ENCODE data around the gene TSPAN2.

The TSPAN2 gene

DNA sequence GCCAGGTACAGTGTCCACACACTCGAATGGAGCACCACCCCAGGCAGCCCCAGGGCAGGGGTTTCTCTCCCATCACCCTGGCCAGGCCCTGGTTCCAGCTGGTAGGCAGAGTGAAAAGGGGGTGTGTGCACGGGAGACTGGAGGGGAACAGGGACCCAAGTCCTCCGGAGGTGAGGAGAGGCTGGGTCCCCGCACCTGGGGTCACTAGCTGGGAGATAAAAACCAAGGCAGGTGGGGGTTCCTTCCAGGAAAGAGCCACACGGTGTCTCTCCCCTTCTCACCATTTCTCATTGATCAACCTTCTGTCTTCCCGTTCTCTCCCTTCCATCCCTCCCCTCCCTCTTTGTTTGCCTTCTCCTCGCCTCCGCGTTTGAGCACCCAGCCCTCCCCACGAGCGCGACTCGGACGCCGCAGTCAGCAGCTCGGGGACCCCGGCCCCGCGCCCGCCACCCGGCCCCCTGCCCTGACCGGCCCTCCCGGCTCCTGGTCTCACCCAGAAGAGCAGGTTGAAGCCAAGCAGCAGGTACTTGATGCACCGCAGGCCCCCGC, 358 bp downstream of the TSPAN2 start:
- DNase-seq (ENCODE audit: low read depth), result no peak
- TF ChIP-seq, protein P1, sequence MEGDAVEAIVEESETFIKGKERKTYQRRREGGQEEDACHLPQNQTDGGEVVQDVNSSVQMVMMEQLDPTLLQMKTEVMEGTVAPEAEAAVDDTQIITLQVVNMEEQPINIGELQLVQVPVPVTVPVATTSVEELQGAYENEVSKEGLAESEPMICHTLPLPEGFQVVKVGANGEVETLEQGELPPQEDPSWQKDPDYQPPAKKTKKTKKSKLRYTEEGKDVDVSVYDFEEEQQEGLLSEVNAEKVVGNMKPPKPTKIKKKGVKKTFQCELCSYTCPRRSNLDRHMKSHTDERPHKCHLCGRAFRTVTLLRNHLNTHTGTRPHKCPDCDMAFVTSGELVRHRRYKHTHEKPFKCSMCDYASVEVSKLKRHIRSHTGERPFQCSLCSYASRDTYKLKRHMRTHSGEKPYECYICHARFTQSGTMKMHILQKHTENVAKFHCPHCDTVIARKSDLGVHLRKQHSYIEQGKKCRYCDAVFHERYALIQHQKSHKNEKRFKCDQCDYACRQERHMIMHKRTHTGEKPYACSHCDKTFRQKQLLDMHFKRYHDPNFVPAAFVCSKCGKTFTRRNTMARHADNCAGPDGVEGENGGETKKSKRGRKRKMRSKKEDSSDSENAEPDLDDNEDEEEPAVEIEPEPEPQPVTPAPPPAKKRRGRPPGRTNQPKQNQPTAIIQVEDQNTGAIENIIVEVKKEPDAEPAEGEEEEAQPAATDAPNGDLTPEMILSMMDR (IDR thresholded peaks at IDR 0.05; ENCODE audit: insufficient read depth, low read depth, low read length, missing control alignments), result no peak
- H3K4me3 ChIP-seq (ENCODE audit: low read length), result peak overlapping the region; percentile 32

DNA sequence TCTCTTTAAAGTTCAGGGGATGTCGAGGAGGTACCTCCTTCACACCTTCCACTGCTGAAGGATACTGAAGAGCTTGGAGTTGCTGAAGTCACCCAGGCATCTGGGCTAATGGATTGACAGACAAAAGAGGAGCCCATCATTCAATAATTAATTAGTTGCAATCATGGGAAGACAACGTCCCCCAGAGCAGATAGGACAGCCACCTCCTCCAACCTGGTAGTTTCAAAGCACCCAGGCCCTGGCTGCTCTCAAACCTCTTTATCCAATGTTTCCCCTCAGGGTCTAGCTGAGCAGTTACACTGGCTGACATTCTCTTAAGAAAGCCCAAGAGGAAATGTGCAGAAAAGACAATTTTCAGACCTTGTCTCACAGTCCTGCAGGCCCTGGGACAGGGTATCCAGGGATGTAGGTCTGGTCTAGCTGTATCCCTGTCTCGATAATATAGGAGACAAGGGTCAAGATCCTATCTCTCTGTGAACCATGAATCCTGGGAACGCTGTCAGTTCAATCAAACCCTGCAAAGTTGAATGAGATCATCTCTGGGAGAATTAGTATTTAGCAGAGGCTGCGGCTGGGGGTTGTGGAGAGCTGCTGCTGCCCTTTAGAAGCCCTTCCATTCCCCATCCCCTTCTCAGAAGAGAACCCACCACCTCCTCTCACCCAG, 1.1 kb downstream of the TSPAN2 start:
- TF ChIP-seq, protein P1 (IDR thresholded peaks at IDR 0.05; ENCODE audit: insufficient read depth, low read depth, low read length, missing control alignments), result no peak
- H3K4me3 ChIP-seq (ENCODE audit: low read length), result no peak overlapping the region
- no peak for DNase-seq (ENCODE audit: low read depth)

DNA sequence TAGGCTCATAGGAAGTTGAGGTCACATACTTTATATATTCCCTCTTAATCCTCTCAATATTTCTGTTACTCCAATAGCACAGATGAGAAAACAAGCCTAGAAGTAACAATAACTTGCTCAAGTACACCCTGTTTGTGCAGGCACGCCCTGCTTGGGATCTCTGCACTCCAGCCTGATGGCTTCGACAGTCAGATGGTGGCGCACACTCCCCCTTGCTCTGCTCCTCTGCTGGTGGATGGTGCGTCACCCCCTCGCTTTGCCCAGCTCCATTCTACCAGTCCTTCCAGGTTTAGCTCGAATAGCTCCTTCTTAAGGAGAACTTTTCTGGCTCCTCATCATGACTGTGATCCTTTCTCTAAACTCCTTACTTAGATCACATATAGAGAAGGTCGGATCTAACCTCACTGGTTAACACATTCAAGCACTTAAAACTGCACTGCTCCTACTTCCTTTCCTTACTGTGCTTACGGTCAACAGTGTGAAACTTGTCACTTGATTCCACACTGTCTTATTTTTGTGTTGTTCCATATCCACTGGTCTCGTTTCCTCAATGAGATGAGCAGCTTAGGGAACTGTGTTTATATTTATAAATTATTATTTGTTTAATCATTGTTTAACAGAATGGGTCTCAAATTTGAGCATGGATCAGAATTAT, 3.0 kb downstream of the TSPAN2 start:
- no peak overlapping the region for H3K4me3 ChIP-seq (ENCODE audit: low read length)
- TF ChIP-seq, protein P1 (IDR thresholded peaks at IDR 0.05; ENCODE audit: insufficient read depth, low read depth, low read length, missing control alignments), result no peak
- no peak for DNase-seq (ENCODE audit: low read depth)

DNA sequence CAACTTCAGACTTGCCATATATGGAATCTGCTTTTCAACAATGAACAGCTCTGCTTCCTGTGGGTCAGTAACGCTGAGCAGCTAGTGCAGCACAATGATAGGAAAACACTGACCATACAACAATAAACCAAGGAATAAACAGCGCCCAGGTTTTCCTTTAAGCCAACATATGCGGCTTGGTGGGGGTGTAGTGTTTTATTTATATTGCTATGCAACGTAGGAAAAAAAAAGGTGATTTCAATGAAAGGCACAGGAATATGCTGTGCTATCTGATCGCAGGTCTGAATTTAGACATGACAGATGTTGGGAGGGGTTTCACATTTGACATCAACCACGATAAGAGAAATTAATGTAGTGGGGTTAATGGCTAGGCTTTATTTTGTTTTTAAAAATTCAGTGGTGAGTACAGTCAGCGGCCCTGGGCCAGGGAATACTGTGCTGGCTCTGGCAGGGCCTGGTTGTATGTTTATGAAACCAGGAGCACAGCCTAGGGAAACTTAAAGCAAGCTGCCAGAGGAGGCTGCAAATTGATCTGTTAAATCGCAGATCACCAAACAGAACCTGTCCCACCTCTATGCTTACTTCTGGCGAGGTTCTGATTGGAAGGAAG, 4.3 kb downstream of the TSPAN2 start:
- TF ChIP-seq, protein P1 (IDR thresholded peaks at IDR 0.05; ENCODE audit: insufficient read depth, low read depth, low read length, missing control alignments), result no peak
- H3K4me3 ChIP-seq (ENCODE audit: low read length), result no peak overlapping the region
- DNase-seq (ENCODE audit: low read depth), result no peak

DNA sequence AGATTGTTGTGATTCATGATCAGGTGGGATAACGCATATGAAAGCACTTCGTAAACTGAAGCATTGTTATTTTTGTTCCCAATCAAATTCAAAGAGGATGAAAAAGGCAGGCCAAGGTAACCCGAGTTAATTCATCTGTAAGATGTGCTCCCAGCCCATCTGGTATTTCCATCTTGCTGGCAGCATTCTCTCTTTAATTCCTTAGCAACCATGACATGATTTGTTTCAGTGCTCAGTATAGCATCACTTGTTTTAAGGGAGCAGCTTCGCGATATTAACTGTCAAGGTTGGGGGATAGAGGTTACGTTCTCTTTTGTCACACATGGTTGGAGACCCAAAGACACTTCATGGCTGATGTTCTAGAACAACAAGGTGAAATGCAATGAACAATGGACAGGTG, 6.4 kb downstream of the TSPAN2 start:
- H3K4me3 ChIP-seq (ENCODE audit: low read length), result no peak overlapping the region
- TF ChIP-seq, protein P1 (IDR thresholded peaks at IDR 0.05; ENCODE audit: insufficient read depth, low read depth, low read length, missing control alignments), result no peak
- no peak for DNase-seq (ENCODE audit: low read depth)

DNA sequence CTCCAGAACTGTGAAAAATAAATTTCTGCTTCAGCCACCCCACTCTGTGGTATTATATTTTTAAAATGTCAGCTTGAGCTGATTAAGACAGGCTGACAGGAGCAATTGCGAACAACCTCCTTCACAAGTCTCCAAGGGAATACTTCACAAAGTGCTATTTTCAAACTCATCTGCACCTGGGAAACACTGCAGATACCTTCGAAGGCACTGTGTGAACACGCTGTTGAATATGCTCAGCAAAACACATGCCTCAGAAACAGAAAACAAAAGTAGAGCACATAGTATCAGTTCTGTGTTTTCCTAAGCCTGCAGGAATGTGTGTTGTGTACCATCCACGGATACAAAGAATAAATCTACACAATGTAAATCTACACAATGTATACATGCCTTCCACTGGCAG, 10.6 kb downstream of the TSPAN2 start:
- TF ChIP-seq, protein P1 (IDR thresholded peaks at IDR 0.05; ENCODE audit: insufficient read depth, low read depth, low read length, missing control alignments), result no peak
- no peak overlapping the region for H3K4me3 ChIP-seq (ENCODE audit: low read length)
- no peak for DNase-seq (ENCODE audit: low read depth)
